DND-41 (cell line): ENCODE measurements around the gene BRD9.
"Not testable (repeated sequence)": the region's sequence is repeated elsewhere in the genome, so short reads cannot be mapped to it uniquely, and the experiment has no call there.

Experiments used
- ATAC-seq: fragments of 200-7000 bp; cut with Tn5 transposase; 3 replicates; pipeline ENCODE4 v1.9.1; 2021; ENCODE audit warnings: low read depth; ENCODE audit not compliant: insufficient read depth
- DNase-seq: peaks from one replicate; pipeline ENCODE4 v3.0.0-alpha.2; 2020
- H2AFZ ChIP-seq: 2 replicates; pipeline ENCODE4 v1.6.0; 2012; ENCODE audit warnings: low read depth, low read length
- H3K27ac ChIP-seq: 2 replicates; pipeline ENCODE4 v1.5.1; 2012; ENCODE audit warnings: low read length, inconsistent platforms
- H3K27me3 ChIP-seq: fragments of 200-600 bp; sonication (generic); 2 replicates; pipeline ENCODE4 v1.6.0; 2012; ENCODE audit warnings: low read length, mild to moderate bottlenecking, inconsistent platforms; ENCODE audit not compliant: insufficient read depth, poor library complexity
- H3K36me3 ChIP-seq: 2 replicates; pipeline ENCODE4 v1.5.1; 2012; ENCODE audit warnings: low read length, inconsistent platforms; ENCODE audit not compliant: insufficient read depth
- H3K4me1 ChIP-seq: 2 replicates; pipeline ENCODE4 v1.5.1; 2012; ENCODE audit warnings: mild to moderate bottlenecking, low read length; ENCODE audit not compliant: insufficient read depth
- H3K4me2 ChIP-seq: 2 replicates; pipeline ENCODE4 v1.6.0; 2012; ENCODE audit warnings: mild to moderate bottlenecking, moderate library complexity, low read length, inconsistent platforms; ENCODE audit not compliant: insufficient read depth
- H3K4me3 ChIP-seq, 2 experiments: fragments of 200-600 bp in 1 of 2; shearing (Covaris generic) in 1 of 2; 2 replicates each; pipeline ENCODE4 v1.5.1; 2012 to 2016; ENCODE audit warnings: inconsistent platforms in 2 of 2, low read length in 2 of 2, mild to moderate bottlenecking in 2 of 2, low read depth in 1 of 2, moderate library complexity in 1 of 2
- H3K79me2 ChIP-seq: 2 replicates; pipeline ENCODE4 v1.6.0; 2012; ENCODE audit warnings: low read length, inconsistent platforms; ENCODE audit not compliant: insufficient read depth
- H3K9ac ChIP-seq: 2 replicates; pipeline ENCODE4 v1.6.0; 2012; ENCODE audit warnings: low read depth, mild to moderate bottlenecking, inconsistent platforms, low read length, moderate library complexity
- H3K9me3 ChIP-seq: 2 replicates; pipeline ENCODE4 v1.5.1; 2012; ENCODE audit warnings: low read length, moderate library complexity, mild to moderate bottlenecking, inconsistent platforms; ENCODE audit not compliant: insufficient read depth, severe bottlenecking
- H4K20me1 ChIP-seq: 2 replicates; pipeline ENCODE4 v1.6.0; 2012; ENCODE audit warnings: low read length; ENCODE audit not compliant: insufficient read depth

The BRD9 gene

DNA sequence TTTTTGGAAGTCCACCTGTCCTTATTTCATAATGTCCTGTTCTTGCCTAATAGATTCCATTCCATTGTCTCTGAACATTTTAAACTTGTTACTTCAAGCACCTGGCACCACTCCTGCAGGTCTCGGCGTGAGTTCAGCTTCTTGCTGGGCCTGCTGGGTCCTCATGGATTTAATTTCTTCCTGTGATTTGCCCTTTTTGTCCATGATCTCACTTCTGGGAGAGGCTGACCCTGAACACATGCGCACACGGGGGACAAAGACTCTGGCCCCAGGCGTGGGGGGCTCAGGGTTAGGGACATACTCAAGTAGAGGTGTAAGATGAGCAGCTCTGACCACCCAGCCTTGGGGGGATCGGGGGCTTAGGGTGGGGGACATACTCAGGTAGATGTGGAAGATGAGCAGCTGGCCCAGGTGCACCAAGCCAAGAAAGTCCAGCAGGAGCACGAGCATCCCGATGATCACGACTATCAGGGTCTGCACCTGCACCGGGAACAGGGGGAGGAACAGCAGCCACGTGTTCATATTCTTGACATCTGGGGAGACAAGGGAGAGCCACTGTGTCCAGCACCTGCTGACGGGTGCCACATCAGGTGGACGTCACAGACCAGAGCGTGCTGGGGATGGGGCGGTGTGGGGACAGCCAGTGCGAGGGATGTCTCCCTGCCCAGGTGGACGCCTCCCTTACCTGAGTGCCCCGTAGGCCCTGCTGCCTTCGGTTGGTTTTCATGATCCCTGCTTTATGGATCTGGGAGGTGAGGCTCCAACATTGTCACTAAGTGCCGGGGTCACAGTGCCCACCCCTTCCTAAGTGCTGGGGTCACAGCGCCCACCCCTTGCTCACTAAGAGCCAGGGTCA, 52.3 kb downstream of the BRD9 start:
- not testable (repeated sequence) for H3K36me3 ChIP-seq, H4K20me1 ChIP-seq

DNA sequence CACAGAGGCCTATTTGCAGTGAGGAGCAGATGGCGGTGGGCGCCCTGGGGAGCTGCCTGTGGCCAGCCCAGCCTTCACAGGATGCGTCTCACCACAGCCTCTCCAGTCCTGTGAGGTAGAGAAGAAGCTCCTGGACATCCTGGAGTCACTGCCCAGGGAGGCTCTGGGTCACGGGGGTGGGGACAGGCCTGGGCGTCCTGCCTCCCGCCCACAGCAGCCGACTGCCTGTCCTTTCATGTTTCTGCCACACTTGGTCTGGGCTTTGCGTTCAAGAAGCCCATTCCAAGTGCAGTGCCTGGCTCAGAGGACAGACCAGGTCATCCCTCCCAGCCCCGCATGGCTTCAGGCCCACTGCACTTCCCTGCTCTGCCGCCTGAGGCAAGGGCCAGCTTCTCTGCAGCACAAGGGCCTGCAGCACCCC, 54.2 kb downstream of the BRD9 start:
- not testable (repeated sequence) for H3K36me3 ChIP-seq, H4K20me1 ChIP-seq, H3K4me3 ChIP-seq, H3K79me2 ChIP-seq, H3K27me3 ChIP-seq, H3K9ac ChIP-seq, H3K9me3 ChIP-seq, H2AFZ ChIP-seq, H3K27ac ChIP-seq, ATAC-seq, H3K4me2 ChIP-seq, DNase-seq, H3K4me1 ChIP-seq

More for the DNA sequence above, 52.3 kb downstream of the BRD9 start:
- not testable (repeated sequence) for ATAC-seq, H3K27ac ChIP-seq, H3K79me2 ChIP-seq, DNase-seq, H3K4me1 ChIP-seq, H3K9me3 ChIP-seq, H3K4me2 ChIP-seq, H3K27me3 ChIP-seq, H3K4me3 ChIP-seq, H2AFZ ChIP-seq, H3K9ac ChIP-seq

DNA sequence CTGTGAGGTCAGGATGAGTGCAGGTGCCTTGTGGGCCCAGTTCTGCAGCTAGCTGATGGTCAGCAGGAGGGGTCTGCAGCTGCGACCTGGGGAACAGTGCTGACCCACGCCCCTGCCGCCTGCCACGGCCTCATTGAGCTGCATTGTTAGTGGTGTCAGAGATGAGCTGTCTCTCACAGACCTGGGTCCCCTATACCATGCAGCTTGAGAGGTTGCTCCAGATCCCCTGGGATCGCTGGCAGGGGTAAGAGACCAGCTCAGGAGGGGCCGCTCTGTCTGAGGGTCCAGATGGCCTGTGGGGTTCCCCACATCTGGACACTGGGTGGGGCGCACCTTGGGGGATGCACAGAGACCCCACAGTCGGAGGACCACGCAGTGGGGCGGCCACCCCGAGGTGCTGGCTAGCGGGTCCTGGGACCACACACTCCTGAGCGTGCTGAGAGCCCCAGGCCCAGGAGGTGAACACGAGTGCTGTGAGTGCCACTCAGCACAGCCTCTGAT, 54.9 kb downstream of the BRD9 start:
- not testable (repeated sequence) for H3K4me3 ChIP-seq, H3K79me2 ChIP-seq, H2AFZ ChIP-seq, H3K27ac ChIP-seq, H3K27me3 ChIP-seq, H3K4me1 ChIP-seq, H4K20me1 ChIP-seq, H3K9ac ChIP-seq, H3K36me3 ChIP-seq, H3K9me3 ChIP-seq, H3K4me2 ChIP-seq, ATAC-seq, DNase-seq

DNA sequence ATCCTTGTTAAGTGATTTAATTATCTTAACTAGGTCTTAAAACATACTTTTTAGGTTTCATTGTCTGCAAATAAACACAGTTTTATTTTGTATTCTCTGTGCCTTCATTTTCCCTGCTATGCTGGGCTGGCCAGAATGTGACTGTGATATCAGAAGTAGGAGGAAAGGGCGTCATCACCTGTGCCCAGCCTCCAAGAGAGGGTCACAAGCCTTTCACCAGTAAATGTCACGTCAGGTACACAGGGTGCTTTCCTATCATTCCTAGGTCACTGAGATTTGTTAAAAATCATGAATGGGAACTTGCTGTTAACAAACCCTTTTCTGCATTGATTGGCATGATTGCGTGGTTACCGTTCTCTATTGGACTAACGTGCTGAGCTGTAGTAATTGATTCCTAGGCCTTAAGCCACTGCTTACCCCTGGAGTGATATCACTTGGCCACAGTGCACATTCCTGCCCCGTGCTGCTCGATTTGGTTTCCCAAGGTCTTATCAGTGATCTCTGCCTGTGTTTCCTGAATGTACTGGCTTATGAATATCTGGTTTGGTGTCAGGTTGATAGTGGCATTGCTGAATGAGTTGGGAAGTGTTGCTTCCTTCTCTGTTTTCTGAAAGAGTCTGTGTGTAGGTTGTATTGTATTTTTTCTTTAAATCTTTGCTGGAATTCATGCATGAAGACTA, 56.5 kb downstream of the BRD9 start:
- H3K9me3 ChIP-seq, H4K20me1 ChIP-seq, H3K36me3 ChIP-seq, H3K79me2 ChIP-seq, H3K4me3 ChIP-seq, H3K27ac ChIP-seq, H2AFZ ChIP-seq, H3K4me2 ChIP-seq, H3K4me1 ChIP-seq, H3K27me3 ChIP-seq, DNase-seq, H3K9ac ChIP-seq, ATAC-seq: not testable (repeated sequence)

DNA sequence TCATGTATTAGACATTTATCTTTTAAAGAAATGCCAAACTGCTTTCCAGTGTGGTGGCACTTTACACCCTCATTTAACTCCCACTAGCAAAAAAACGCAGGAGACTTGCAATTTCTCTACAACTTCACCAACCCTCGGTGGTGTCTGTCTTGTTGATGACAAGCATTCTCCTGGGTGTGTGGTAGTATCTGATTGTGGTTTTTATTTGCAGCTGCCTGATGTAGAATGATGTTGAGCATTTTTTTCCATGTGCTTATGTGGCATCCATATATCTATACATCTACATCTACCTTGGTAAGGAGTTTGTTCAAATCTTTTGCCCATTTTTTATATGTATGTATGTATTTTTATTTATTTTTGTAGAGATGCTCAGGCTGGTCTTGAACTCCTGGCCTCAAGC, 58.6 kb downstream of the BRD9 start:
- not testable (repeated sequence) for H3K9me3 ChIP-seq, H3K27me3 ChIP-seq, H3K9ac ChIP-seq, H4K20me1 ChIP-seq, H3K79me2 ChIP-seq, ATAC-seq, H3K4me1 ChIP-seq, H2AFZ ChIP-seq, DNase-seq, H3K27ac ChIP-seq, H3K4me2 ChIP-seq, H3K4me3 ChIP-seq, H3K36me3 ChIP-seq

DNA sequence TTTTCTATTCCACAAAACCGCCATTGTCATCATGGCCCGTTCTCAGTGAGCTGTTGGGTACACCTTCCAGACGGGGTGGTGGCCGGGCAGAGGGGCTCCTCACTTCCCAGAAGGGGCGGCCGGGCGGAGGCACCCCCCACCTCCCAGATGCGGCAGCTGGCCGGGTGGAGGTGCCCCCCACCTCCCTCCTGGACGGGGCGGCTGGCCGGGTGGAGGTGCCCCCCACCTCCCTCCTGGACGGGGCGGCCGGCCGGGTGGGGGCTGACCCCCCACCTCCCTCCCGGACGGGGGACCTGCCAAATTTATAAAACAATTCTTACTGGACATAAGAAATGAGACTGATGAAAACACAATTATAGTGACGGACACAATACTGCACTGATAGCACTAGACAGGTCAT, 64.4 kb downstream of the BRD9 start:
- H2AFZ ChIP-seq, H3K9ac ChIP-seq, DNase-seq, H3K9me3 ChIP-seq, H3K27me3 ChIP-seq, H3K27ac ChIP-seq, H3K36me3 ChIP-seq, H3K79me2 ChIP-seq, ATAC-seq, H4K20me1 ChIP-seq, H3K4me3 ChIP-seq, H3K4me2 ChIP-seq, H3K4me1 ChIP-seq: not testable (repeated sequence)
